AG10803 (cell line): ENCODE data around the gene ISX.
A peak's percentile ranks its signal among the peaks of the same experiment; 100 is the strongest.

Experiments used
- DNase-seq: peaks from one replicate; pipeline ENCODE4 v3.0.0; 2010; ENCODE audit warnings: low read depth
- H3K4me3 ChIP-seq: 2 replicates; pipeline ENCODE4 v1.5.1; 2011; ENCODE audit warnings: mild to moderate bottlenecking, low read length, control low read depth
- TF ChIP-seq, protein P1 (sequence below): conservative IDR thresholded peaks from 2 replicates; pipeline ENCODE4 v1.5.1; 2011; ENCODE audit warnings: mild to moderate bottlenecking, low read length, control low read depth, inconsistent platforms

The ISX gene

DNA sequence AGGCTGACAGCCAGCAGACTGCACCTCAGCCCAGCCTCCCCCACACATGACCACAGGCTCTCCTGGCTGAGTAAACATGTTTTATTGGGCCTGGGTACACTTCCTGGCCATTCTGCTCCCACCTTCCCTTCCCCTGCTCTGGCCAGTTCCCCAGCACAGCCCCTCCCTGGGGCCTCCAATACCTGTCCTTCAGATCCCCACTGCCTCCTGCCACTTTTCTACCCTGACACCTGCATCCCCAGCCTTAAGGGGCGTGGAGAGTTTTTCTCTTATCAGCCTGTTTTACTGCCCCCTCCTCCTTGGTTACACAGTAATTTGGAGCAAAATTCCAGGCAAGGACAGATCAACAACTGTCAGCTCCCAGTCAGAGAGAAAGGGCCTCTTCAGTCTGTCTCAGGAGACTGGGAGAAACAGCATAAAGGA is at the start of gene ISX:
Gene ISX (plus strand): TSS at position 363 of the 423 bp plus-strand sequence. CDS start 930 bp downstream, outside the sequence.
- TF ChIP-seq, protein P1, sequence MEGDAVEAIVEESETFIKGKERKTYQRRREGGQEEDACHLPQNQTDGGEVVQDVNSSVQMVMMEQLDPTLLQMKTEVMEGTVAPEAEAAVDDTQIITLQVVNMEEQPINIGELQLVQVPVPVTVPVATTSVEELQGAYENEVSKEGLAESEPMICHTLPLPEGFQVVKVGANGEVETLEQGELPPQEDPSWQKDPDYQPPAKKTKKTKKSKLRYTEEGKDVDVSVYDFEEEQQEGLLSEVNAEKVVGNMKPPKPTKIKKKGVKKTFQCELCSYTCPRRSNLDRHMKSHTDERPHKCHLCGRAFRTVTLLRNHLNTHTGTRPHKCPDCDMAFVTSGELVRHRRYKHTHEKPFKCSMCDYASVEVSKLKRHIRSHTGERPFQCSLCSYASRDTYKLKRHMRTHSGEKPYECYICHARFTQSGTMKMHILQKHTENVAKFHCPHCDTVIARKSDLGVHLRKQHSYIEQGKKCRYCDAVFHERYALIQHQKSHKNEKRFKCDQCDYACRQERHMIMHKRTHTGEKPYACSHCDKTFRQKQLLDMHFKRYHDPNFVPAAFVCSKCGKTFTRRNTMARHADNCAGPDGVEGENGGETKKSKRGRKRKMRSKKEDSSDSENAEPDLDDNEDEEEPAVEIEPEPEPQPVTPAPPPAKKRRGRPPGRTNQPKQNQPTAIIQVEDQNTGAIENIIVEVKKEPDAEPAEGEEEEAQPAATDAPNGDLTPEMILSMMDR = no peak
- DNase-seq = no peak
- no peak within 1 kb of the TSS for H3K4me3 ChIP-seq

DNA sequence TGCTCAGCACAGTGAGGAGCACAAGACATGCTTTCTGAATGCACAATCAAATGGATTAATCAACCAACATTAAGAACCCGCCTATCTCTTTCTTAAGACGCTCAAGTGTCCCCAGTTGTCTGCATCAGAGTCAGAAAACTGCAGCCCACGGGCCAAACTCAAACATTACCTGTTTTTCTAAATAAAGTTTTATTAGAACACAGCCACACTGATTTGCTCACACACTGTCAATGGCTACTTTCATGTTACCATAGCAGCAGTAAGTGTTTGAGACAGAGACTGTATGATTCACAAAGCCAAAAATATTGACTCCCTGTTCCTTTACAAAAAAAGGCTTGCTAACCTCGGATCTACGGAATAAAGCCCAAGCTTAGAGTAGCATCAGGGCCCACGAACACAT is 49.0 kb upstream of the ISX start:
- DNase-seq = no peak
- H3K4me3 ChIP-seq = no peak overlapping the region
- TF ChIP-seq, protein P1 = no peak

DNA sequence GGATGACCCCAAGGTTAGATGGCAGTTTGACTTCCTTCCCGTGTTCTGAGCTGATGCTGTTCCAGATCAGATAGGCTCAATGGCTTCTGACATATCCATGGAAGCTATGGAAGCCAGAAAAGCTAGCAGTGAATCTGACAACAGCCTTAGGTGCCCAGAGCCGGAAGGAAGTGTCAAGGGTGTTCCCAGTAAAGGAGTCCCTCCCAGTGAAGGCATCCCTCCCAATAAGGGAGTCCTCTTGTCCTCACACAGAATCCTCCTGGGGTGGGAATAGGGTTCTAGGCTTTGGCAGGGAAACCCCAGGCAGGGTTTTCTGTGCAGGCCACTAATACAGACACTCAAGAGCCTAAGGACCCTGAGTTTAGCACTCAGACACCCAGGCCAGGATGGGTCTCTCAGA is 47.0 kb upstream of the ISX start:
- no peak for DNase-seq
- TF ChIP-seq, protein P1 = no peak
- no peak overlapping the region for H3K4me3 ChIP-seq

DNA sequence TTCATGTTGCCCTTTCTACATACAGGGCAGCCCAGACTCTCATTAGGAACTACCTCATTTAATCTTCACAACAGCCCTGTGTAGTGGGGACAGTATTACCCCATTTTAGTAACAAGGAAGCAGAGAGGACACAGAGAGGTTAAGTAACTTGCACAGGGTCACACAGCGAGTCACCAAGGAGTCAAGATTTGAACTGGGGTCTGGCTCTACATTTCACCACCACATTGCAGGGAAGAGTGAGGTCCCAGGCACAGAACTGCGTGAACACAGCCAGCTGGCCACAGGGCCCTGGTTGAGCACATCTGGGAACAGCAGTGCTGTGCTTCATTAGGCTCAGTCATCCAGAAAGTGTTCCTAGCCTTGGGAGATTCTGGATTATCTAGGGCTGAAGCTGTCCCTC is 45.4 kb upstream of the ISX start:
- no peak overlapping the region for H3K4me3 ChIP-seq
- DNase-seq = no peak
- TF ChIP-seq, protein P1 = no peak

DNA sequence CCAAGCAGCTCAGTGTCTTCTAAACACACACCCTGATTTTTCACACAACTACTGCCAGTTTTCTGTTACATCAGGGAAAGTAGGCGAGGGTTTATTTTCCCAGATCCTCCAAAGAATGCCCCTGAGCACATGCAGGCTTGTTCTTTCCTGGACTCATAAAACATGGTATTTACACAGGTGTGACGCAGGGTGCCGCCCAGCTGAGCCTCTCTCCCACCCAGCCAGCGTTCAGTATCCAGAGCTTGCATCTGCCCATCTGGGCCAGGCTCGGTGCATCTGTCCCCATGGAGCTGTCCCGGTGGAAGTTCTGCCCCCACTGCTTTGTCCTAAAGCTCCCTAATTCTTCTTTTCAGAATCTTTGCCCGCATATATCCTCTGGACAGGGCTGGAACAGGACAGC is 44.8 kb upstream of the ISX start:
- H3K4me3 ChIP-seq = no peak overlapping the region
- TF ChIP-seq, protein P1 = no peak

DNA sequence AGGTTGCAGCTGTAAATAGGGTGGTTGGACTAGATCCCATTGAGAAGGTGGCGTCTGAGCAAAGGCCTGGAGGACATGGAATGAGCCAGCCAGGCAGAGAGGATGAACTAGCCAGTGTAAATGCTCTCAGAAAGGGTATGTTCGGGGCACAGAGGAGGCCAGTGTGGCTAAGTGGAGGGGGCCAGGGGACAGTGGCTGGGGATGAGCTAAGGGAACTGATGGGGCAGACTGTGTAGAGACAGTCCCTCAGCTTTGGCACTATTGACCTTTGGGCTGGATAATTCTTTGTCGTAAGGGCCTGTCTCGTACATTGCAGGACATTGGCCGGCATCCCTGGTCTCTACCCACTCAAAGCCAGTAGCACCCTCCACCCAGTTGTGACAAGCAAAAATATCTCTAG is 43.7 kb upstream of the ISX start:
- TF ChIP-seq, protein P1 = no peak
- no peak for DNase-seq
- H3K4me3 ChIP-seq = no peak overlapping the region

More for the DNA sequence above, 44.8 kb upstream of the ISX start:
- no peak for DNase-seq

DNA sequence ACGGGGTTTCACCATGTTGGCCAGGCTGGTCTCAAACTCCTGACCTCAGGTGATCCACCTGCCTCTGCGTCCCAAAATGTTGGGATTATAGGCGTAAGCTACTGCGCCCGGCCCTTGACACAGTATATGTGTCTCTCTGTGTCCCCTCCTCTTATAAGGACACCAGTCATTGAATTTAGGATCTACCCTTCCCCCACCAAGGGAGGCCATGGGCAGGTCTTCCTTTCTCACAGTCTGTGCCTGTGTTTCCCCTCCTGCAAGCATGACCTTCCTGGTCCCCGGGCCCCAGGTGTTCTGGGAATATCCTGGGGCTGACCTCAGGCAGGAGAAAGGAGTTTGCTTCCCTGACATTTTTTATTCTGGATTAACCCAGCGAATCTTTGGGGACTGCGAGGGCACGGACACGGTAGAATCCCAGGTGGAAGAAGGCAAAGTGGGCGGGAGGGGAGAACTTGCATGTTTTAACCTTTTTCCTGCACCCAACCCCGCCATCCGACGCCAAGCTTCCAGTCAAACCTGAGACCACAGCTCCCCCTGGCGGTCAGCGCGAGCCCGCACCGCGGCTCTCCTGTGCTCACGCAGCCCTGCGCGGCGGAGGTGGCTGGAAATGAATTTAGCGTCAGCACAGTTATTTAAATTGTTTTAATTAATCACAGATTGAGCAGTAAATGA is 42.1 kb upstream of the ISX start:
- DNase-seq = peak; percentile 37
- H3K4me3 ChIP-seq = no peak overlapping the region
- TF ChIP-seq, protein P1 = peak; percentile 81
